WTC11 (cell line): ENCODE data around the gene MAP3K5. TPM values are rescaled to one million over a fixed set of nuclear protein-coding genes. Genes with fewer than 3 reads are reported as not detected.

Experiments used
- ATAC-seq: fragments of 200-7000 bp; cut with Tn5 transposase; 2 replicates; pipeline ENCODE4 v1.10.0; 2021; ENCODE audit warnings: mild to moderate bottlenecking, moderate library complexity
- CTCF ChIA-PET: fragments of 300-600 bp; sonication (Branson Sonifier 250); formaldehyde crosslinking; loops from one replicate; lab custom pipeline; 2021; ENCODE audit warnings: antibody characterized with exemption; lab: Charles Lee
- POLR2A ChIA-PET: fragments of 350-600 bp; sonication (Branson Sonifier 250); formaldehyde crosslinking; loops from one replicate; lab custom pipeline; 2021; ENCODE audit warnings: antibody characterized with exemption; lab: Charles Lee
- DNase-seq: peaks from one replicate; pipeline ENCODE4 v3.0.0; 2021; ENCODE audit warnings: low spot score
- H3K27ac Mint-ChIP-seq: 2 replicates; pipeline ENCODE4 v1.8.0; 2021; ENCODE audit warnings: mixed read lengths
- H3K27me3 Mint-ChIP-seq: 2 replicates; pipeline ENCODE4 v1.8.0; 2021; ENCODE audit warnings: low read depth, mild to moderate bottlenecking, moderate library complexity, mixed read lengths
- H3K36me3 Mint-ChIP-seq: 2 replicates; pipeline ENCODE4 v1.8.0; 2021; ENCODE audit warnings: mixed read lengths
- H3K4me1 Mint-ChIP-seq: 2 replicates; pipeline ENCODE4 v1.8.0; 2022; ENCODE audit warnings: mixed read lengths
- H3K4me3 Mint-ChIP-seq: 2 replicates; pipeline ENCODE4 v1.8.0; 2021; ENCODE audit warnings: mild to moderate bottlenecking, moderate library complexity, mixed read lengths
- H3K9me3 Mint-ChIP-seq: 2 replicates; pipeline ENCODE4 v1.8.0; 2021; ENCODE audit warnings: mixed read lengths
- AFF4 ChIP-seq: sonication (generic); formaldehyde crosslinking; IDR thresholded peaks from 2 replicates; pipeline ENCODE4 v1.8.1; 2023; ENCODE audit warnings: mild to moderate bottlenecking, missing genetic modification reagents, borderline replicate concordance
- ATF2 ChIP-seq: sonication (generic); formaldehyde crosslinking; IDR thresholded peaks from 2 replicates; pipeline ENCODE4 v1.8.1; 2022; ENCODE audit warnings: low read depth, missing genetic modification reagents, borderline replicate concordance
- EMX1 ChIP-seq: fragments of 250-450 bp; sonication (Bioruptor Pico); IDR thresholded peaks from 2 replicates; pipeline ENCODE4 v1.8.0; 2021; ENCODE audit warnings: mild to moderate bottlenecking
- FOXK1 ChIP-seq: sonication (generic); formaldehyde crosslinking; IDR thresholded peaks from 2 replicates; pipeline ENCODE4 v1.8.0; 2022; ENCODE audit warnings: mild to moderate bottlenecking, moderate library complexity, missing genetic modification reagents
- GABPB1 ChIP-seq: sonication (generic); formaldehyde crosslinking; IDR thresholded peaks from 2 replicates; pipeline ENCODE4 v1.8.1; 2023; ENCODE audit warnings: mild to moderate bottlenecking, missing genetic modification reagents
- GRHL2 ChIP-seq: fragments of 250-450 bp; sonication (Bioruptor Pico); IDR thresholded peaks from 2 replicates; pipeline ENCODE4 v1.8.0; 2022; ENCODE audit warnings: mild to moderate bottlenecking, moderate library complexity; ENCODE audit not compliant: insufficient replicate concordance, severe bottlenecking
- JAZF1 ChIP-seq: fragments of 250-450 bp; sonication (Bioruptor Pico); IDR thresholded peaks from 2 replicates; pipeline ENCODE4 v1.9.0; 2021; ENCODE audit warnings: moderate library complexity, mild to moderate bottlenecking, inconsistent platforms
- JUN ChIP-seq: sonication (generic); formaldehyde crosslinking; IDR thresholded peaks from 2 replicates; pipeline ENCODE4 v1.8.0; 2023; ENCODE audit warnings: mild to moderate bottlenecking, missing genetic modification reagents
- NR1H2 ChIP-seq: sonication (generic); formaldehyde crosslinking; IDR thresholded peaks from 2 replicates; pipeline ENCODE4 v1.9.0; 2021; ENCODE audit warnings: mild to moderate bottlenecking, moderate library complexity, missing genetic modification reagents
- NR2C2 ChIP-seq: sonication (generic); formaldehyde crosslinking; IDR thresholded peaks from 2 replicates; pipeline ENCODE4 v1.8.0; 2022; ENCODE audit warnings: mild to moderate bottlenecking, missing genetic modification reagents
- SMAD3 ChIP-seq: sonication (generic); formaldehyde crosslinking; IDR thresholded peaks from 2 replicates; pipeline ENCODE4 v1.8.0; 2022; ENCODE audit warnings: missing genetic modification reagents, mild to moderate bottlenecking, borderline replicate concordance
- SP1 ChIP-seq: sonication (generic); formaldehyde crosslinking; conservative IDR thresholded peaks from 2 replicates; pipeline ENCODE4 v1.8.1; 2022; ENCODE audit warnings: missing genetic modification reagents
- STAT6 ChIP-seq: sonication (generic); formaldehyde crosslinking; conservative IDR thresholded peaks from 2 replicates; pipeline ENCODE4 v1.8.1; 2023; ENCODE audit warnings: mild to moderate bottlenecking, low read depth, missing genetic modification reagents, moderate library complexity
- TCF7 ChIP-seq: sonication (generic); formaldehyde crosslinking; IDR thresholded peaks from 2 replicates; pipeline ENCODE4 v1.8.0; 2022; ENCODE audit warnings: mild to moderate bottlenecking, low read depth, missing genetic modification reagents, moderate library complexity
- TP53 ChIP-seq: sonication (generic); formaldehyde crosslinking; IDR thresholded peaks from 2 replicates; pipeline ENCODE4 v1.8.1; 2023; ENCODE audit warnings: mild to moderate bottlenecking, missing genetic modification reagents
- ZNF138 ChIP-seq: sonication (generic); formaldehyde crosslinking; conservative IDR thresholded peaks from 2 replicates; pipeline ENCODE4 v1.8.1; 2022; ENCODE audit warnings: mild to moderate bottlenecking, moderate library complexity, missing genetic modification reagents
- ZNF396 ChIP-seq: fragments of 250-450 bp; sonication (Bioruptor Pico); IDR thresholded peaks from 2 replicates; pipeline ENCODE4 v1.8.0; 2021; ENCODE audit warnings: mild to moderate bottlenecking, moderate library complexity, borderline replicate concordance
- ZNF416 ChIP-seq: fragments of 250-450 bp; sonication (Bioruptor Pico); IDR thresholded peaks from 2 replicates; pipeline ENCODE4 v1.9.0; 2021; ENCODE audit warnings: mild to moderate bottlenecking, inconsistent platforms
- total RNA-seq: library from RNA; stranded (reverse); gene quantifications from 3 replicates; pipeline ENCODE4 v1.2.3, GENCODE V29; 2021
- TF ChIP-seq, protein P1 (sequence below): sonication (generic); formaldehyde crosslinking; IDR thresholded peaks from 2 replicates; pipeline ENCODE4 v1.8.0; 2022; ENCODE audit warnings: mild to moderate bottlenecking, missing genetic modification reagents
- TF ChIP-seq, protein P2 (sequence below): fragments of 250-450 bp; sonication (Bioruptor Pico); IDR thresholded peaks from 2 replicates; pipeline ENCODE4 v1.9.0; 2021; ENCODE audit warnings: mild to moderate bottlenecking, borderline replicate concordance
- TF ChIP-seq, protein P3 (sequence below): fragments of 250-450 bp; sonication (Bioruptor Pico); IDR thresholded peaks from 2 replicates; pipeline ENCODE4 v1.9.0; 2021; ENCODE audit warnings: mild to moderate bottlenecking

Gene MAP3K5
- total RNA-seq, 1 experiment from 2014 or later: 1.6 TPM

DNA sequence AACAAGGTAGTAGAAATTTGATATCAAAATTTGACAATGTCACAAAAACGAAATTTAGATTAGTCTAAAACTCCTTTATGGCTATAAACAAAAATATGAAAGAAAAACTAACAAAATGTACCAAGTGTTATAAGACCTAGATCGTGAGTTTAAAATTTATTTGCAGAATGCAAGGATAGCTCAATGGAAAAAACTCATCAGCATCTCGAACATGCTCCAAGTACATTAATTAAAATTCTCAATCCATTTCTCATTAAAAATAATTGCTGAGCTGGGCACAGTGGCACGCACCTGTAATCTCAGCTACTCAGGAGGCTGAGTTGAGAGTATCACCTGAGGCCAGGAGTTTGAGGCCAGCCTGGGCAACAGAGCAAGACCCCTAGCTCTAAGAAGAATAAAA lies 70.8 kb downstream of the MAP3K5 start (continued):
- TF ChIP-seq, protein P1, sequence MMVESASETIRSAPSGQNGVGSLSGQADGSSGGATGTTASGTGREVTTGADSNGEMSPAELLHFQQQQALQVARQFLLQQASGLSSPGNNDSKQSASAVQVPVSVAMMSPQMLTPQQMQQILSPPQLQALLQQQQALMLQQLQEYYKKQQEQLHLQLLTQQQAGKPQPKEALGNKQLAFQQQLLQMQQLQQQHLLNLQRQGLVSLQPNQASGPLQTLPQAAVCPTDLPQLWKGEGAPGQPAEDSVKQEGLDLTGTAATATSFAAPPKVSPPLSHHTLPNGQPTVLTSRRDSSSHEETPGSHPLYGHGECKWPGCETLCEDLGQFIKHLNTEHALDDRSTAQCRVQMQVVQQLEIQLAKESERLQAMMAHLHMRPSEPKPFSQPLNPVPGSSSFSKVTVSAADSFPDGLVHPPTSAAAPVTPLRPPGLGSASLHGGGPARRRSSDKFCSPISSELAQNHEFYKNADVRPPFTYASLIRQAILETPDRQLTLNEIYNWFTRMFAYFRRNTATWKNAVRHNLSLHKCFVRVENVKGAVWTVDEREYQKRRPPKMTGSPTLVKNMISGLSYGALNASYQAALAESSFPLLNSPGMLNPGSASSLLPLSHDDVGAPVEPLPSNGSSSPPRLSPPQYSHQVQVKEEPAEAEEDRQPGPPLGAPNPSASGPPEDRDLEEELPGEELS (CRISPR knock-in tag): no peak
- TF ChIP-seq JUN: no peak
- TF ChIP-seq JAZF1: no peak
- no peak for TF ChIP-seq STAT6 (CRISPR knock-in tag)
- TF ChIP-seq SP1 (CRISPR knock-in tag): no peak
- no peak for TF ChIP-seq NR2C2 (CRISPR knock-in tag)
- no peak for TF ChIP-seq ZNF138 (CRISPR knock-in tag)
- TF ChIP-seq GABPB1 (CRISPR knock-in tag): no peak
- TF ChIP-seq AFF4: no peak

DNA sequence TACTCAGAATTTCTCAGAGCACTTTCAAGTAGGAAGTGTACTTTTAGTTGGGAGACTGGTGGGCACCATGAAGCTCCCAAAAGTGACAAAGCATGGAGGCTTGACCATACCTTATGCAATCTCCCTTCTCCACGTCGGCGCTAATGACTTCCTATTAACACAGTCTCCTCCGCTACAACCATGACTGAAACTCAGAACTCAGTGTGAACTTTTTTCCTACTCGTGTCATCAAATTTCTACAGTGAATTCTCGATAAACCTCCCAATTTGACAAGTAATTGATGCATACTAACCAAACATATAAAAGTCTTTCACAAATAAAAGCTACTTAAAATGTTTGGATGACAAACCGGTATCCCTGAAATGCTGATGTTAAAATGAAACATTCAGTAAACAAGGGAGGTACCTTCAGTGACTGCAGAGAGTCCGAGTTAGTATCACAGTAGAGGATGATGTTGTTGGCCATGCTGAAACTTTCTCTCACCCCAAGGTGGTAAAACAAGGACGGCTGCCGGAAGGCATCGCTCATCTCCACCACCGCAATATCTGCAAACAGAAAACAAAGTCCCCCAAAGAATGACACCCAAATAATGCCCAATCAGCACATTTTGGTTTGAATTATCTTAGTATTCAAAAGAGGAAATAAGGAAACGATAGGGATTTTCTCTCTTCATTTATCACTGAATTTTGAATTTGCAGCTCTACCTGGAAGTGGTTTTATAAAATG lies 72.1 kb downstream of the MAP3K5 start:
- TF ChIP-seq NR1H2 (CRISPR knock-in tag) (no peak), SP1 (CRISPR knock-in tag) (no peak), TCF7 (no peak), ZNF416 (CRISPR knock-in tag) (no peak), SMAD3 (CRISPR knock-in tag) (no peak), TP53 (no peak), ZNF396 (CRISPR knock-in tag) (no peak), ATF2 (CRISPR knock-in tag) (no peak), FOXK1 (CRISPR knock-in tag) (no peak), GRHL2 (CRISPR knock-in tag) (no peak), EMX1 (CRISPR knock-in tag) (no peak)
- TF ChIP-seq, protein P2, sequence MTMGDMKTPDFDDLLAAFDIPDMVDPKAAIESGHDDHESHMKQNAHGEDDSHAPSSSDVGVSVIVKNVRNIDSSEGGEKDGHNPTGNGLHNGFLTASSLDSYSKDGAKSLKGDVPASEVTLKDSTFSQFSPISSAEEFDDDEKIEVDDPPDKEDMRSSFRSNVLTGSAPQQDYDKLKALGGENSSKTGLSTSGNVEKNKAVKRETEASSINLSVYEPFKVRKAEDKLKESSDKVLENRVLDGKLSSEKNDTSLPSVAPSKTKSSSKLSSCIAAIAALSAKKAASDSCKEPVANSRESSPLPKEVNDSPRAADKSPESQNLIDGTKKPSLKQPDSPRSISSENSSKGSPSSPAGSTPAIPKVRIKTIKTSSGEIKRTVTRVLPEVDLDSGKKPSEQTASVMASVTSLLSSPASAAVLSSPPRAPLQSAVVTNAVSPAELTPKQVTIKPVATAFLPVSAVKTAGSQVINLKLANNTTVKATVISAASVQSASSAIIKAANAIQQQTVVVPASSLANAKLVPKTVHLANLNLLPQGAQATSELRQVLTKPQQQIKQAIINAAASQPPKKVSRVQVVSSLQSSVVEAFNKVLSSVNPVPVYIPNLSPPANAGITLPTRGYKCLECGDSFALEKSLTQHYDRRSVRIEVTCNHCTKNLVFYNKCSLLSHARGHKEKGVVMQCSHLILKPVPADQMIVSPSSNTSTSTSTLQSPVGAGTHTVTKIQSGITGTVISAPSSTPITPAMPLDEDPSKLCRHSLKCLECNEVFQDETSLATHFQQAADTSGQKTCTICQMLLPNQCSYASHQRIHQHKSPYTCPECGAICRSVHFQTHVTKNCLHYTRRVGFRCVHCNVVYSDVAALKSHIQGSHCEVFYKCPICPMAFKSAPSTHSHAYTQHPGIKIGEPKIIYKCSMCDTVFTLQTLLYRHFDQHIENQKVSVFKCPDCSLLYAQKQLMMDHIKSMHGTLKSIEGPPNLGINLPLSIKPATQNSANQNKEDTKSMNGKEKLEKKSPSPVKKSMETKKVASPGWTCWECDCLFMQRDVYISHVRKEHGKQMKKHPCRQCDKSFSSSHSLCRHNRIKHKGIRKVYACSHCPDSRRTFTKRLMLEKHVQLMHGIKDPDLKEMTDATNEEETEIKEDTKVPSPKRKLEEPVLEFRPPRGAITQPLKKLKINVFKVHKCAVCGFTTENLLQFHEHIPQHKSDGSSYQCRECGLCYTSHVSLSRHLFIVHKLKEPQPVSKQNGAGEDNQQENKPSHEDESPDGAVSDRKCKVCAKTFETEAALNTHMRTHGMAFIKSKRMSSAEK (CRISPR knock-in tag): no peak
- TF ChIP-seq, protein P3, sequence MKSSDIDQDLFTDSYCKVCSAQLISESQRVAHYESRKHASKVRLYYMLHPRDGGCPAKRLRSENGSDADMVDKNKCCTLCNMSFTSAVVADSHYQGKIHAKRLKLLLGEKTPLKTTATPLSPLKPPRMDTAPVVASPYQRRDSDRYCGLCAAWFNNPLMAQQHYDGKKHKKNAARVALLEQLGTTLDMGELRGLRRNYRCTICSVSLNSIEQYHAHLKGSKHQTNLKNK (CRISPR knock-in tag): no peak
- Mint-ChIP-seq H3K36me3 (no peaks in the 10 kb centered on the region), H3K4me1 (peaks cover 15% of the 10 kb centered on the region), H3K9me3 (peaks cover 5% of the 10 kb centered on the region; the same call in 1 of the 2 replicates), H3K27me3 (no peaks in the 10 kb centered on the region; the same call in 1 of the 2 replicates), H3K4me3 (no peak overlapping the region), H3K27ac (no peak overlapping the region)
- ChIA-PET CTCF (interaction anchor here (0.9 to 2.2 kb wide), 3 partner anchors 72 to 110 kb away, joined by 3 to 12 read pairs (median 6); partner anchors contain the start of gene MAP3K5), POLR2A (interaction anchor here (1.2 kb wide), 1 partner anchor 119 kb away, joined by 3 read pairs; no protein-coding TSS in a partner anchor)
- ATAC-seq (no peak), DNase-seq (no peak)
